SIG-M5 treated with dmso at 0.1 percent for 504 hours (cell line): ENCODE data around the gene CFAP46.
"Not testable (repeated sequence)": the region's sequence is repeated elsewhere in the genome, so short reads cannot be mapped to it uniquely, and the experiment has no call there.

Source experiments
- DNase-seq: peaks from one replicate; lab custom pipeline; 2025; ENCODE audit not compliant: unreplicated experiment; lab: John Stamatoyannopoulos, UW

CFAP46 gene

DNA sequence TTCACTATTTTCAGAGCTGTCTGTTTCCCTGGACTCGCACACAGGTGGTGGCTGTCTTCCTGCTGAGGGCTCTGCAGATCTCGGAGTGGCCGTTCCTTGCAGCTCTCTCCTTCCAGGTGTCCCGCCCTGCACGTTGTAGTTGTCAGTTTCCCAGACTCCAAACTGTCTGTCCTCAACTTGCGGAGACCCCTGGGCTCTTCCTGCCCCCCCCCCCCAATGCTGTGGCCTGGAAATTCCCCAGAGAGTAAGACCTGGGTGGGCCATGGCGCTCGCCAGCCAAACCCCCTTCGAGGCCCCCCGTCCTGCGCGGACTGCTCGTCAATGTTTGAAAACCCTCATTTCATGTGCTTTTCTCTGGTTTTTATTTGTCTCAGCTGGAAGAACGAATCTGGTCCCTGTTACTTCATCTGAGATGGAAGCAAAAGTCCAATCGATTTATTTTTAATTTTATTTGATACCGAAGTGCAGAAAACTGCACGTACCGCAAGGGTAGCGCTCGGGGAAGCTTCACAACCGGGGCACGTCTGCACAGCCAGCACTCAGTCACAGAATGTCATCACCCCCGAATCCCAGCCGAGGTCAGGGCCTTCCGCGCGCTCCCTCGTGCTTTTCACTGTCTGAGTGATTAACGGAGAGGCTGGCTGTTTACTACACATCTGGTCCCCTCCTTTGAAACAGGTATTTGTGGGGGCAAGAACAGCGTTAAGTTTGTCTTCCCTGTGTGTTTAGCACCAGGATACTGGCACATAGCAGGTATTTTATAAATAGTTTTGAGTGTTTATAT, 110.0 kb downstream of the CFAP46 start:
- DNase-seq, result no peak

DNA sequence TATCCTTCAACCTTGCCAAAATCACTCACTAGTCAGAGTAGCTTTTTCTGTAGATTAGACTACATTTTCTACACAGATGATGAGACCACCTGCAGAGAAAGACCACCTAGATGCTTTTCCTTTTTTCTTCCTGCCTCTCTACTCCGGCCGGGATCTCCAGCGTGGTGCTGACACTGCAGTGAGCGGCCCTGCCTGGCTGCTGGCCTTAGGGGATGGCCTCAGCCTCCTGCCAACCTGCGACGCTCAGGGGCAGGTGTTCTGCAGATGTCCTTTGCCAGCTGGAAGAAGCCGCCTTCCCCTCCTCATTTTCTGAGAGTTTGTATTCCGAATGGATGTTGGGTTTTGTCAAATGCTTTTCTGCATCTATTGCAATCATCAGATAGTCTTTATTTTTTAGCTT, 113.0 kb downstream of the CFAP46 start:
- DNase-seq, result no peak

DNA sequence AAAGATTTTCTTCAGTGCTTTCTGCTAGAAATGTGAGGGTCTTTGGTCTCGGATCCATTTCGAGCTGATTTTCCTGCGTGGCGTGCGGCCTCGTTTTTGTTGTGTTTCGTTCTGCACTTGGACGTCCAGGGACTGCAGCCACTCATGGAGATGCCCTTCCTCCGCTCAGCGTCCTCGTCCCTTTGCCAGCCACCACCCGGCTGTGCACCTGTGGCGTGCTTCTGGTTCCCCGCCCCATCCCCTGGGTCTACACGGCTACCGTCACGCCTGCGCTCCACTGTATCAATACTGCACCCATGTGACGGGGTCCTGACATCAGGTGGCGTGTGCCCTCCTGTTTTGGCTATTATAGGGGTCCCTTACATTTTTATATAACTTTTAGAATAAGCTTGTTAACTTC, 113.7 kb downstream of the CFAP46 start:
- no peak for DNase-seq

DNA sequence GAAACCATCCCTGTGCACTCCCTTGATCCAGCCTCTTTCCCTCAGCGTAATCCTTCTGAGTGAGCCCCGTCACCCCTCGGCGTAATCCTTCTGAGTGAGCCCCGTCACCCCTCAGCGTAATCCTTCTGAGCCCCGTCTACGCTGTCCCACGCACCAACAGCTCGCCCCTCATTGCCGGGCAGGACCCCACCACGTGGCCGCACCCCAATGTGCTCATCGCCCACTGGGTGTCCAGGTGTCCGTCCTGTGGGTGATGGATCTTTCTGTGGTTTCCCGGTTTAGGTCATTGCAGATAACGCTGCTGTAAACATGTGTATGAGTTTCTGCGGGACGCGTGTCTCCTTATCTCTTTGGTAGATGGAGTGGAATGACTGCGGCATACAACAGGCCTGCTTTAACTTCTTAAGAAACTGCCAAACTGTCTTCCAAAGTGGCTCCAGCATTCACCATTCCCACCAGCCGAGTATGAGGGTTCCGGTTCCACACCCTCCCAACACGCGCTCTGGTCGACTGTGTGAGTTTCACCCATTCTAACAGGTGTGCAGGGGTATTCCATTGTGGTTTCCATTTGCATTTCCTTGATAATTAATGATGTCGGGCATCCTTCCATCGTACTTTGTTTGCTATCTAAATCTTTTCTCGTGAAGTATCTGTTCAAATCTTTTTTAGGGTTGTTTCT, 114.4 kb downstream of the CFAP46 start:
- no peak for DNase-seq

DNA sequence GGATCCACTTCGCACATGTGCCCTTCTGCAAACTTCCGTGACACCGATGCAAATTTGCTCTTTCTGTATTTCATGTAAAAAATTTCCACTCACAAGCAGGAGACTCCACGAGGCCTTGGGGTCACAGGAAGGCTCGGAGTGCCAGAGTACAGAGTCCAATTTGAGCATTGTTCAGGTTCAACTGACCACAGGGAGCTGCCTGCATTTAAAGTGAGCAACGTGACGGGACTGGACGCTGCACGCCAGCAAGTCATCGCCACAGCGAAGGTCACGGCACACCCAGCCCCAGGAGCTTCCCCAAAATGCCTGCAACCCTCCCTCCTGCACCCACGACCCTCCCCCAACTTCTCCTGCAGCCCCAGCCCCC, 115.0 kb downstream of the CFAP46 start:
- no peak for DNase-seq

DNA sequence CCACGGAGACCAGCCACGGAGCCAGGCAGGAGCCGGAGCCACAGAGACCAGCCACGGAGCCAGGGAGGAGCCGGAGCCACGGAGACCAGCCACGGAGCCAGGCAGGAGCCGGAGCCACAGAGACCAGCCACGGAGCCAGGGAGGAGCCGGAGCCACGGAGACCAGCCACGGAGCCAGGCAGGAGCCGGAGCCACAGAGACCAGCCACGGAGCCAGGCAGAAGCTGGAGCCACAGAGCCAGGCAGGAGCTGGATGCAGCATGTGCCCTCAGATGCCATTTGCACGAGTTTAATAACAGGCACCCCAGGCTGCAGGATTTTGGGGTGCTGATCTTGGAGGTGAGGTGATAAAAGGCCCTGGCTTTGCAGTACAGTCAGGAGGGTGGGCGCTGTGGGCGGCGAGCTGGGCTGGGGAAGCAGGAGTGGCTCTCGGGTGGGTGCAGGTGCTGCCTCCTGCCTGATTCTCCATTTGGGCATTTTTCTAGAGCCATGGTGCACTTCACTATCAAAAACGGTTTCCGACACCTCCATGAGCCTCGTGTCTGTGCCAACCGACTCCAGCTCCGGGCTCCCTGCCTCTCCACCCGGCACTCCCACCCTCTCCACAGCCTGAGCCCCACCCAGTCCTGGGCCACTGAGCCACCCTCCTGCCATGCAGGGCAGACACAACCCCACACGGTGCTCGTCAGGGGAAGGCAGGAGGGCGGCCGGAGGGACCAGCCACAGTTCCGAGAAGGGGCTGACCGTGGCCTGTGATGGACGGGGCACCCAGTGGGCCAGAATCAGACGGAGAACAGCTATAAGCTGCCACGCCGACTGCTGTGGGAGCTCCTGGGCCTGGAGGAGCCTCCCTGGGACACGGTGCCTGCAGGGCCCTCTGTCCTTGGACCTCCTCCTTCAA, 115.6 kb downstream of the CFAP46 start:
- no peak for DNase-seq

DNA sequence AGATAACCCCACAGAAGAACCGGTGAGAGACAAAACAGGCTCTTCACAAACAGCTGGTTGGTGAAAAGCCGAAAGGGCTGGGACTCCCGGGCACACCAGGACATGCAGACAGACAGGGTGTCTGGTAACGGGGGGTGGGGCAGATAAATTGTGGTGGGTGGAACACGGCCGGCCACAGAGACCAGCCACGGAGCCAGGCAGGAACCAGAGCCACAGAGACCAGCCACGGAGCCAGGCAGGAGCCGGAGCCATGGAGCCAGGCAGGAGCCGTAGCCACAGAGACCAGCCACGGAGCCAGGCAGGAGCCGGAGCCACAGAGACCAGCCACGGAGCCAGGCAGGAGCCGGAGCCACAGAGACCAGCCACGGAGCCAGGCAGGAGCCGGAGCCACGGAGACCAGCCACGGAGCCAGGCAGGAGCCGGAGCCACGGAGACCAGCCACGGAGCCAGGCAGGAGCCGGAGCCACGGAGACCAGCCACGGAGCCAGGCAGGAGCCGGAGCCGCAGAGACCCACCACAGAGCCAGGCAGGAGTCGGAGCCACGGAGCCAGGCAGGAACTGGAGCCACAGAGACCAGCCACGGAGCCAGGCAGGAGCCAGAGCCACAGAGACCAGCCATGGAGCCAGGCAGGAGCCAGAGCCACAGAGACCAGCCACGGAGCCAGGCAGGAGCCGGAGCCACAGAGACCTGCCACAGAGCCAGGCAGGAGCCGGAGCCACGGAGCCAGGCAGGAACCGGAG, 116.4 kb downstream of the CFAP46 start:
- DNase-seq, result not testable (repeated sequence)

DNA sequence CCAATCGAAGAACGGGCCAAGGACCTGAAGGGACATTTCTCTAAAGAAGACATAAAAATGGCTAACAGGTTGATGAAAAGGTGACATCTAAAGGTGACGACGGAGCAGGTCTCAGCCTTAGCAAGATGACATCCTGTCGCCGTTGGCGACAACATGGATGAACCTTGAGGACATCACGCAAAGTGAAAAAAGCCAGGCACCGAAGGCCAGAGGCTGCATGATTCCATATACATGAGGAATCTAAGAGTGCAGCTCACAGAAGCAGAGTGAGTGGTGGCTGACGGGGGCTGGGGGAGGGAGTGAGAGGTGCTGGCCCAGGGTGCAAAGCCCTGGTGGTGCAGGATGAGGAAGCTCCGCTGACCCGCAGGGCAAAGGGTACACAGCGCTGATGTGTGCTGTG, 122.3 kb downstream of the CFAP46 start:
- DNase-seq, result no peak

DNA sequence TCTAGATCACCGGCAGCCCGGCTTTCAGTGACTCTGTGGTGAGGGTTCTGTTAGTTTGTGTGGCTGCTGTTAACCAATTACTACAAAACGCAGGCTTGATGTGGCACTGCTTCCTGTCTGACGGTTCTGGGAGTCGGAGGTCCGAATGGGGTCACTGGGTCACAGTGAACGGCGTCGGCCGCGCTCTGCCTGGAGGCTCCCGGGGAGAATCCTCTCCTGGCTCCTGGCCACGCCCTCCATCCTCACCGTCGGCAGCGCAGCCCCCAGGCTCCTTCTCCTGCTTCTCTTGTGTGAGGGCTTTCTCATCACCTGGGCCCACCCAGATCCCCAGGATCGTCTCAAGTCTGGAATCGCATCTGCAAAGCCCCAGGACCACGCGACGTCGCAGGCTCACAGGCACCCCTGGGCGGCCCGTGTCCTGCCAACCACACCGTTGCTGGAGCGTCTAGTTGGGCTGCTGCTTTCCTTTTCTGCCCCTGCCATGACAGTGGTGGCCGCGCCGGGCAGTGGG, 124.6 kb downstream of the CFAP46 start:
- DNase-seq, result no peak

DNA sequence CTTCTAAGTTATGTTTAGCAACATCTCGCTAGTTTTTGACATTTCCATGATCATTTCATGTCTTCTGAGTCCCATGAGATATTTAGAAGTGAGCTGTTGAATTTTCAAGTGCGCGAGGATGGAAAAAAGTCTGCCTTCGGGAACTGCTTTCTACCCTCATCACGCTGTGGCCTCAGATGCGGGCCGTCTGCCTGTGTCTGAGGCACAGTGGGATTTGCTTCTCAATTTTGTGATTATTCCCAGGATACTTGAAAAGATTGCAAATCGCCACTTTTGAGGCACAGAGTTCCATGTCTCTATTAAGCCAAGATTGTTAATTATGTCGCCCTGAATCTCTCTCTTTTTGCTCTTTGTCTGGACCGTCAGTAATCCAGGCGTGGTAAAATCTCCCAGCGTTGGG, 125.7 kb downstream of the CFAP46 start:
- no peak for DNase-seq

DNA sequence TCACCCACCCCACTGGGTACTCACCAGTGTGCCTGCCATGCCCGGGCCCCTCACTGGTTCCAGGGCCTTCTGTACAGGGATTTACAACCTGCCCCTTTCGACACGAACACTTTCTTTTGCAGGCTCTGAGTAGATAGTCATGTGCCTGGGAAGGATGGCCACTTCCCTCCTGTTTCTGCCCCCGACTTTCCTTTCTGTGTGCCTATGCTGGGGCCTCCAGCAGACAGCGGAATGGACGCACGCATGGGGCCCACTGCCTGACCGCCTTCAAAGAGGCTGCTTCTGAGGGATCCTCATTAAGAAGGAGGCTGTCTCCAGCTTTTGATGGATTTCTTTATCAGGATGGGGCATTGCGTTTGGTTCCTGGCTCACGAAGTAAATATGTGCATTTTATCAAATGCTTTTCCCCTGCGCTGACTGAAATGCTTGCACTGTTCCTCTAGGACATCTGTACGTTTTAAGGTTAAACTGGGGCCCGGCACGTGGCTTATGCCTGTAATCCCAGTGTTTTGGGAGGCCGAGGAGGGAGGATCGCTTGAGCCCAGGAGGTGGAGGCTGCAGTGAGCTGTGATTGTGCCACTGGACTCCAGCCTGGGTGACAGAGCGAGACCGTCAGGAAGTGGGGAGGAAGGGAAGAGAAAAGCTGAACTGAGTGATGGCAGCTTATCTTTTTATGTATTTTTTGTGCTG, 127.1 kb downstream of the CFAP46 start:
- no peak for DNase-seq

DNA sequence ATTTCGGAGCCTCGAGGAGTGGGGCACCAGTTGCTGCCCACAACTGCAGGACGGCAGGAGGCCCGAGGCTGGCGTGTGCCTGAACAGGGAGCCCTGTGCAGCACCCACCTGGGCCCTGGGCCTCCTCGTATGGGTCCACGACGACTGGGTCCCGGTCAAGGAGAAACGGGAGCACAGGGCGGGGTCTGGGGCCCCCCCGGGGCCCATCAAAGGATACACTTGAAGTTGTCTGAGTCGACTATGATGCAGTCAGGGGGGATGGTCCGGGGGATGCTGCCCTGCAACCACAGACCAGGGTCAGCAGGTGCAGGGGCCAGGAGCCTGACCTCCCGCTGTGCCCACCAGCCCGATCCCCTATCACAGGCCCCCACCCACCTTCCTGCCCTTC, 127.9 kb downstream of the CFAP46 start:
- DNase-seq, result no peak

DNA sequence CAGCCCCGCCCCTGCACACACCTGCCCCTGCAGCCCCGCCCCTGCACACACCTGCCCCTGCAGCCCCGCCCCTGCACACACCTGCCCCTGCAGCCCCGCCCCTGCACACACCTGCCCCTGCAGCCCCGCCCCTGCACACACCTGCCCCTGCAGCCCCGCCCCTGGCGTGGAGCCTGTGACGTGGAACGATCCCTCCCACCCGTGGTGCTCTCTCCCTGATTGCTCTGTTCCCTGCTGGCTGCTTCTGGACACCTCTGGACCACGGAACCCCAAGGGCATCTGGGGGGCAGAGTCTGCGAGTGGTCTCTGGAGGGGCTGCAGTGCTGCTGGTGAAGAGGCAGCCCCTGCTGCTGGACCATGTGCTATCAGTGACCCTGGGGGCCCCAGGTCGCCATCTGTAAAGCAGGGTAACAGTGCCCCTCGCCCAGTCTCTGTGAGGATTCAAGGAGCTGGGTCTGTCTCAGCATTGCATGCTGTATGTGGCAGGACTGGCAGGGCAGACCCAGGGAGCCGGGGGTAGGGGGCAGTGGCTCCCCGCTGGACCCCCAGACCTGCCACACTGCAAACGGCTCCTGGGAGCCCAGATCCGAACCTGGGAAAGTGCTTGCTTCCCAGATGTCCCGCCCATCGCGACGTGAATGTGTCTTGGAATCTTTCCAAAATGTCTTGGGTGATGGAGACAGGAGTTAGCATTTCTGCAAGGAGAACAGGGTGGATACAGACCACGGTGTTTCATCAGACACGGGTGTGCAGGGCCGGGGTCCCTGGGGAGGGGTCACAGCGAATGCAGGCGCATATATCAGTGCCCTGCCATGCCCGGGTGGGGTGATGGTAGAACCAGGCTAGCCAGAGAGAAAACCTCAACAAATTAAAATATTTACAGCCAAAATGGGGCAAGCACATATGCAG, 128.6 kb downstream of the CFAP46 start:
- DNase-seq, result no peak

DNA sequence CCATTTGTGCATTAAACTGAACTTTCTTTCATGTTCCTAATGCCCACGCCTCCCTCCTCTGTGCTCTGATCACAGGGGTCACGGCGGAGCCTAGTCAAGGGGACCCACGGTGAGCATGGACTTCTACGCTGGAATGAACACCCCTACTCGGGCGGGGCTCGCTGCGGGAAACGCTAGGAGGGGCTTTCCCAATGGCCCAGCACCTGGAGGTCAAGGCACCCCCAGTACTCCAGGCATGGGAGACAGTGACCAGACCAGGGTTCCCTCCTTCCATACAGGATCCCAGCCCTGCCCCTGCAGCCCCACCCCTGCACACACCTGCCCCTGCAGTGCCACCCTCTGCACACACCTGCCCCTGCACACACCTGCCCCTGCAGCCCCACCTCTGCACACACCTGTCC, 129.4 kb downstream of the CFAP46 start:
- no peak for DNase-seq

DNA sequence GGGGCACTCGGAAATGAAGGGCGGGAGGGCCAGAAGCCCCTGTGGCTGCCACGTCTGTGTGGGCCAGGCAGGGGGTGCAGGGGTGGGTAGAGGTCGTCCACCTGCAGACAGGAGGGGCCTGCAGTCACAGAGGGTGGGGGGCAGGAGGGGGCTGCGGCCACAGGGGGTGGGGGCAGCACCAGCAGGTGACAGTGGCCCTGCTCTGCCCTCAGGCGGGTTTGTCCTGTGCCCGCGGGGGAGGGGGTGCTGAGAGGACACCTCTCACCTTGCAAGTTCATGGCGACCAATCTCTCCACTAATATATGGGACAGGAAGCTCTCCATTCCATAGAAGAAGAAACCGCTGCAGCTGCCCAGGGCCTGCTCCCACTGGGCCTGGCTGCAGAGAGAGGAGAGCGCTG, 129.8 kb downstream of the CFAP46 start:
- no peak for DNase-seq

DNA sequence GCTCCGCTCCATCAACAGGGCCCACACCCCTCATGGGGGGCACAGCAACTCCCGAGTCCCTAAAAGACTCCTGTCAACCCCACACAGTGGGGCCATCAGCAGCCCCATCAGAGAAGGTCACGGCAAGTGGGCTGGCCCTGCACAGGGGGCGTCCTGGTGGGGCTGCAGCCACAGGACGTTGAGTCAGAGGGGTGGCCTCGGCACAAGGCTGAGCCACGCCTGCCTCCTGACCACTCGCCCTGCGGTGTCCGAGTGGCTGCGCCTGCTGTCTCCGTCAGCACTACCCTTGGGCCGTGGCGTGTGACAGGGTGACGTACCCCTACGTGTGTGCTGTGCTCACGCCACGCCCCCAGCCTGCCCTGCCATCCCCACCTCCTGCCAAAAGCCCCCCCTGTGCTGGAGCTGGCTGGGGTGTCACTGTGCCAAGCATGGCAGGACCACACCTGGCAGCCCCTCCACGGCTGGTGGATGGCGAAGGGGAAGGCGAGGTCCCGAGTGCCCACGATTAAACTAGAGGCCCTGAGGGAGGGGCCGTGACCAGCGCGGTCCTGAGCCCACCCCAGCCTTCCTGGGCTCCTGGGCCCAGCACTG, 130.4 kb downstream of the CFAP46 start:
- no peak for DNase-seq

DNA sequence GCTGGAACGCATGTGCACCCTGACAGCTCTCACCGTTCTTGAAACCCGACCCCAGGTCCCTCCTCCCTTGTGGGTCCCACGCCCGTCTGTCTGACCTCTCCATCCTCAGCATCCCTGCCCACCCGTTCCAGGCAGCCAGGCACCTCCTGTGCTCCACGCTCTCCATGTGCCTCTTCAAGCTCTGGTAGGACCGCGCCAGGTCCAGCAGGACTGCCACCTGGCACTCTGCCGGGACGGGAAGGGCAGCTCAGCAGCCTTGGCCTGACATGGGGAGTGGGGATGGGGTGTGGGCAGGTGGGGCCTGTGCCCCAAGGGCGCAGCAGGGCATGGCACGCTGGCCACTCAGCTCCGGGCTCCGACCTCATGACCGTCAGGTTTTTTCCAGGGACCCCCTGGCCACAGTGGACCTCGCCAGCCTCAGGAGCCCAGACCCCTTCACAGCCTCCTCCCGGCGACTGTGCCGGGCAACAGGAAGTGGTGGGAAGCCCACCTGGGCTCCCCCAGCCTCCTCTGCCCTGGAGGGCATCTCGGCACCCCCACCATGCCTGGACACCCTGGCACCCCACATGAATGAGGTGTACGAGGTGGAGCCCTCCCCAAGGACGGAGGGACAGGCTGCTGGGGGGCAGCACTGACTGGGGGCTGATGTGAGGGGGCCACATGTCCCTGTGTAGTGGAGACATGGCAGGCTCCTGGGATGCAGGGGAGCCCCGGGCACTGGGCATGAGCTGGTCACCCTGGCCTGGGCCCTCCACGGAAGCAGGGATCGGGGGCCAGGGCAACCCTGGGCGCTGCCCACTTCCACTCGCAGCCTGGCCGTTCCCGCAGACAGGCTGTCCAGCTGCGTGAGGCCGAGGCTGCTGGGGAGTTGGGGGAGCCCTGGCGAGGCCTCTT, 131.3 kb downstream of the CFAP46 start:
- DNase-seq, result no peak
